ENCODE results near the gene NAGLU.
A peak's percentile ranks its signal among the peaks of the same experiment; 100 is the strongest.

GRCh38 chr17:42517516-42517915, 18.5 kb upstream of the NAGLU start:
- TF ChIP-seq TFCP2L1 (CRISPR knock-in tag; IDR thresholded peaks at IDR 0.05) (no peak), CTCF (IDR thresholded peaks at IDR 0.05) (peak; percentile 99), POLR2A (IDR thresholded peaks at IDR 0.05; ENCODE audit: low read length) (no peak), MAX (IDR thresholded peaks at IDR 0.05) (peak; percentile 76; the same call in 1 of the 2 replicates), RAD21 (conservative IDR thresholded peaks at IDR 0.05 in 1 of 2, IDR thresholded peaks at IDR 0.05 in 1 of 2) (peak; percentile 96), E2F6 (IDR thresholded peaks at IDR 0.05; ENCODE audit: borderline replicate concordance, low read depth) (no peak), RFX5 (IDR thresholded peaks at IDR 0.05) (no peak), PBX3 (IDR thresholded peaks at IDR 0.05) (no peak), ZNF302 (CRISPR knock-in tag; IDR thresholded peaks at IDR 0.05) (no peak), EP300 (IDR thresholded peaks at IDR 0.05) (no peak), HDAC2 (IDR thresholded peaks at IDR 0.05) (no peak), TP53 (CRISPR knock-in tag; IDR thresholded peaks at IDR 0.05) (no peak), KDM1A (IDR thresholded peaks at IDR 0.05; ENCODE audit: low read depth) (no peak)

Data from A549 (cell line).